SH-SY5Y (cell line): ENCODE results near the gene G2E3.

Source experiments
- GATA2 ChIP-seq: IDR thresholded peaks from 2 replicates; pipeline ENCODE4 v1.6.1; 2011; ENCODE audit warnings: mild to moderate bottlenecking, low read depth, low read length
- GATA3 ChIP-seq: IDR thresholded peaks from 2 replicates; pipeline ENCODE4 v1.6.1; 2011; ENCODE audit warnings: low read depth, mild to moderate bottlenecking, low read length, moderate library complexity

DNA sequence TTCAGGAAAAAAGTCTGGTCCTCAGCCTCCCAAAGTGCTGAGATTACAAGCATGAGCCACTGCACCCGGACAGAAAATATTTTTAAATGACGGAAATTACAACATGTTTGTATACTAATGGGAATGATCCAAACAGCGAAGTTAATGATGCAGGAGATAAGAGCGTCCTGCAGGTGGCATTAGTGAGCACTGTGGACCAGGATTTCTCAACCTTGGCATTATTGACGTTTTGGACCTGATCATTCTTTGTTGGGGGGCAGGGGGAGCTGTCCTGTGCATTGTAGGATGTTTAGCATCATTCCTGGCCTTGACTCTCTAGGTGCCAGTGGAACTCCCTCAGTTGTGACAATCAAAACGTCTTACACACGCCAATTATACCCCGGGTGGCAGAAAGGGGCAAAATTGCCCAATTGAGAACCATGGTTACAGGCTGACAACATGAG is 97.3 kb downstream of the G2E3 start:
- TF ChIP-seq GATA2 (peak; percentile 28; the same call in 1 of the 2 replicates), GATA3 (no peak)
